Liver (tissue), 9 donors: ENCODE data around the gene LAMA2. TPM values are rescaled to one million over a fixed set of nuclear protein-coding genes. Genes with fewer than 3 reads are reported as not detected.

Experiments
- DNase-seq: peaks from one replicate; pipeline ENCODE4 v3.0.0-alpha.2; 2017; ENCODE audit warnings: low spot score
- H3K27ac ChIP-seq, 2 donors: one replicate each; pipeline ENCODE4 v1.7.0; 2013; ENCODE audit warnings: inconsistent platforms in 2 of 2, low read length in 2 of 2, control low read depth in 1 of 2, low read depth in 1 of 2, mild to moderate bottlenecking in 1 of 2
- H3K27me3 ChIP-seq, 4 donors: one replicate each; pipeline versions ENCODE4 v1.6.1 to v1.7.0; 2013; ENCODE audit warnings: low read length in 3 of 4, inconsistent platforms in 1 of 4, mild to moderate bottlenecking in 1 of 4, moderate library complexity in 1 of 4; ENCODE audit not compliant: control insufficient read depth in 4 of 4, insufficient read depth in 4 of 4
- H3K36me3 ChIP-seq, 4 donors: one replicate each; pipeline versions ENCODE4 v1.6.1 to v1.7.0; 2013; ENCODE audit warnings: low read length in 3 of 4, mild to moderate bottlenecking in 3 of 4, low read depth in 1 of 4, moderate library complexity in 1 of 4; ENCODE audit not compliant: control insufficient read depth in 4 of 4, insufficient read depth in 3 of 4
- H3K4me1 ChIP-seq, 4 donors: one replicate each; pipeline versions ENCODE4 v1.6.1 to v1.7.0; 2013; ENCODE audit warnings: low read length in 3 of 4, mild to moderate bottlenecking in 3 of 4, moderate library complexity in 1 of 4; ENCODE audit not compliant: control insufficient read depth in 4 of 4, insufficient read depth in 4 of 4
- H3K4me3 ChIP-seq, 3 donors: one replicate each; pipeline versions ENCODE4 v1.6.1 to v1.7.0; 2013; ENCODE audit warnings: low read length in 3 of 3, control low read depth in 1 of 3, low read depth in 1 of 3, mild to moderate bottlenecking in 1 of 3
- H3K9ac ChIP-seq, 2 donors: one replicate each; pipeline ENCODE4 v1.7.0; 2013; ENCODE audit warnings: low read length in 2 of 2, mild to moderate bottlenecking in 2 of 2, moderate library complexity in 2 of 2, control low read depth in 1 of 2, low read depth in 1 of 2
- H3K9me3 ChIP-seq, 4 donors: one replicate each; pipeline versions ENCODE4 v1.6.1 to v1.7.0; 2013; ENCODE audit warnings: low read length in 3 of 4; ENCODE audit not compliant: control insufficient read depth in 4 of 4
- EGR1 ChIP-seq, 2 donors: IDR thresholded peaks; 2 replicates each; pipeline ENCODE4 v1.6.1; 2016 to 2018; ENCODE audit warnings: antibody characterized with exemption in 2 of 2, low read depth in 2 of 2
- FOXA1 ChIP-seq: IDR thresholded peaks from 2 replicates; pipeline ENCODE4 v1.6.1; 2016; ENCODE audit warnings: antibody characterized with exemption
- FOXA2 ChIP-seq: IDR thresholded peaks from 2 replicates; pipeline ENCODE4 v1.6.1; 2016; ENCODE audit warnings: antibody characterized with exemption
- GABPA ChIP-seq, 2 donors: IDR thresholded peaks in 1 of 2; conservative IDR thresholded peaks in 1 of 2; 2 replicates each; pipeline ENCODE4 v1.6.1; 2016; ENCODE audit warnings: antibody characterized with exemption in 2 of 2, mild to moderate bottlenecking in 1 of 2, moderate library complexity in 1 of 2
- HNF4A ChIP-seq, 2 donors: conservative IDR thresholded peaks; 2 replicates each; pipeline ENCODE4 v1.6.1; 2016; ENCODE audit warnings: antibody characterized with exemption in 2 of 2, mild to moderate bottlenecking in 2 of 2
- HNF4G ChIP-seq: IDR thresholded peaks from 2 replicates; pipeline ENCODE4 v1.6.1; 2016; ENCODE audit warnings: antibody characterized with exemption
- JUND ChIP-seq, 2 donors: IDR thresholded peaks; 2 replicates each; pipeline ENCODE4 v1.6.1; 2016; ENCODE audit warnings: antibody characterized with exemption in 2 of 2
- NR2F2 ChIP-seq: IDR thresholded peaks from 2 replicates; pipeline ENCODE4 v1.6.1; 2016; ENCODE audit warnings: antibody characterized with exemption
- RAD21 ChIP-seq, 2 donors: IDR thresholded peaks; 2 replicates each; pipeline ENCODE4 v1.6.1; 2016; ENCODE audit warnings: antibody characterized with exemption in 2 of 2, mild to moderate bottlenecking in 2 of 2
- REST ChIP-seq: IDR thresholded peaks from 2 replicates; pipeline ENCODE4 v1.6.1; 2016; ENCODE audit warnings: antibody characterized with exemption, mild to moderate bottlenecking
- RXRA ChIP-seq, 2 donors: IDR thresholded peaks; 2 replicates each; pipeline ENCODE4 v1.6.1; 2017 to 2018; ENCODE audit warnings: antibody characterized with exemption in 2 of 2, mild to moderate bottlenecking in 1 of 2
- SP1 ChIP-seq: IDR thresholded peaks from 2 replicates; pipeline ENCODE4 v1.6.1; 2018; ENCODE audit warnings: antibody characterized with exemption, mild to moderate bottlenecking
- TAF1 ChIP-seq: conservative IDR thresholded peaks from 2 replicates; pipeline ENCODE4 v1.6.1; 2016; ENCODE audit warnings: antibody characterized with exemption, mild to moderate bottlenecking
- WGBS: extraction: QIAGEN DNeasy Blood & Tissue Kit; methylation state at CpG from one replicate; pipeline ENCODE4 v1.1.7; 2013; 5-methylcytosine and 5-hydroxymethylcytosine counted together
- polyA plus RNA-seq, 2 donors: library from polyadenylated mRNA; stranded (reverse) in 1 of 2; unstranded in 1 of 2; fragments of 200-250 nt in 1 of 2; fragments of >200 nt in 1 of 2; fragmentation: Nextera tagmentation in 1 of 2; extraction: Ambion mirVana in 1 of 2; gene quantifications; one replicate each; pipeline versions ENCODE4 v1.2.1 to v1.2.3, GENCODE V29; 2013 to 2015
- total RNA-seq, 2 donors: library from RNA; depleted of rRNA; stranded (reverse); fragments of >200 nt; gene quantifications; one replicate each; pipeline ENCODE4 v1.2.3, GENCODE V29; 2014
- TF ChIP-seq, protein P1 (sequence below): IDR thresholded peaks from 2 replicates; pipeline ENCODE4 v1.6.1; 2016; ENCODE audit warnings: antibody characterized with exemption
- TF ChIP-seq, protein P2 (sequence below): IDR thresholded peaks from 2 replicates; pipeline ENCODE4 v1.6.1; 2016; ENCODE audit warnings: antibody characterized with exemption
- TF ChIP-seq, protein P3 (sequence below): fragments of 150-350 bp; IDR thresholded peaks from 2 replicates; pipeline ENCODE4 v1.5.1; 2017; ENCODE audit warnings: improper control_type of control experiment, low read depth, low read length; ENCODE audit not compliant: missing input control
- donor health status: healthy.
- donor health status: healthy.
- donor health status: healthy.
- donor health status: healthy.
- donor health status: healthy.

The LAMA2 gene
- total and polyA plus RNA-seq, 4 donors: 1.3 to 17.0 (median 3.0) TPM

DNA sequence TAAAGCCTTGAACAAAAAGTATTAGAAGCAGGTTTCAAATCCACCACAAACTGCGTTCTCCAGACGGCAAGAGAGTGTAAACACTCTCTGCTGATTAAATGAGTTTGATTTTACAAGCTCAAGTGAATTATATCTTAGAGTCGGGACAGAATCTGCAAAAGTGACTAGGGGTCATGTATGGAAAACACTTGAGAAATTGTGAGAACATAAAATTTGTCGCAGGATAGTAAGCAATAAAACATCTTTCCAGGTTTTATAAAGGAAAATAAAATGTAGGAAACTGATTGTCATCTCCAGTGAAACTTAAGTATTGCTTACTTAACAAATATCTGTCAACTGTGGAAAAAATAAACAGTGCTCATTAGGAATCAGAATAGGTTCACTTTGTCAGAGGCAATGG lies 452.9 kb downstream of the LAMA2 start:
- peaks cover 0 to 2% (median 0%) of the 10 kb centered on the region in 4 donors for H3K27me3 ChIP-seq
- H3K36me3 ChIP-seq: no peaks in the 10 kb centered on the region
- no peaks in the 10 kb centered on the region for H3K4me1 ChIP-seq
- no peak for TF ChIP-seq HNF4A (conservative IDR thresholded peaks at IDR 0.05)
- no peak for TF ChIP-seq EGR1 (IDR thresholded peaks at IDR 0.05; ENCODE audit: low read depth in 2 of 2)
- no peak for TF ChIP-seq FOXA2
- no peak for TF ChIP-seq SP1
- TF ChIP-seq, protein P1, sequence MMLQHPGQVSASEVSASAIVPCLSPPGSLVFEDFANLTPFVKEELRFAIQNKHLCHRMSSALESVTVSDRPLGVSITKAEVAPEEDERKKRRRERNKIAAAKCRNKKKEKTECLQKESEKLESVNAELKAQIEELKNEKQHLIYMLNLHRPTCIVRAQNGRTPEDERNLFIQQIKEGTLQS: no peak
- no peak overlapping the region for H3K9ac ChIP-seq
- DNase-seq: no peak
- 67% methylated on average over 4 of the region's 4 CpGs for WGBS
- H3K4me3 ChIP-seq: no peak overlapping the region
- H3K9me3 ChIP-seq: no peaks in the 10 kb centered on the region
- no peak overlapping the region for H3K27ac ChIP-seq

DNA sequence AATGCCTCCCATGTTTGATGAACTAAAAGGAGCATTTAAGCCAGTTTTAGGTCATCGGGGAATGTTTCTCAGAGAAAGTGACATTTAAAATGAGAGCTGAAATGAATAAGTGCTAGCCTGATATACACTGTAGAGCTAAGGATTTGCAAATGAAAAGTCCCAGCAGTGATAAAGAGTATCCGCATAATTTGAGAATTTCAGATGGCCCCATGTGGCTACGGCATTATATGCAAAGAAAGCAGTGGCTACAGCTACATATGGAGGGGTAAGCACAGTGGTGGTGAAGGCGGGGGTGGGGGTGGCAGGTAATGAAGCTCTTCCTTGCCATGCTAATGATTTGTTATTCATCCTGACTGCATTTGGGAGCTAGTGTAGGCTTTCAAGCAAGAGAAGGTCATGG lies 455.7 kb downstream of the LAMA2 start:
- WGBS: 79% methylated on average over 4 of the region's 4 CpGs

More for the DNA sequence above, 455.7 kb downstream of the LAMA2 start:
- TF ChIP-seq HNF4A (conservative IDR thresholded peaks at IDR 0.05) (no peak), TAF1 (no peak), RXRA (IDR thresholded peaks at IDR 0.05) (no peak), JUND (IDR thresholded peaks at IDR 0.05) (no peak), HNF4G (no peak), REST (no peak), FOXA1 (no peak), SP1 (no peak), NR2F2 (no peak), FOXA2 (no peak), GABPA (IDR thresholded peaks at IDR 0.05 in 1 of 2, conservative IDR thresholded peaks at IDR 0.05 in 1 of 2) (no peak), EGR1 (IDR thresholded peaks at IDR 0.05; ENCODE audit: low read depth in 2 of 2) (no peak), RAD21 (IDR thresholded peaks at IDR 0.05) (no peak)
- TF ChIP-seq, protein P2, sequence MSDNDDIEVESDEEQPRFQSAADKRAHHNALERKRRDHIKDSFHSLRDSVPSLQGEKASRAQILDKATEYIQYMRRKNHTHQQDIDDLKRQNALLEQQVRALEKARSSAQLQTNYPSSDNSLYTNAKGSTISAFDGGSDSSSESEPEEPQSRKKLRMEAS: no peak
- TF ChIP-seq, protein P1: no peak
- TF ChIP-seq, protein P3, sequence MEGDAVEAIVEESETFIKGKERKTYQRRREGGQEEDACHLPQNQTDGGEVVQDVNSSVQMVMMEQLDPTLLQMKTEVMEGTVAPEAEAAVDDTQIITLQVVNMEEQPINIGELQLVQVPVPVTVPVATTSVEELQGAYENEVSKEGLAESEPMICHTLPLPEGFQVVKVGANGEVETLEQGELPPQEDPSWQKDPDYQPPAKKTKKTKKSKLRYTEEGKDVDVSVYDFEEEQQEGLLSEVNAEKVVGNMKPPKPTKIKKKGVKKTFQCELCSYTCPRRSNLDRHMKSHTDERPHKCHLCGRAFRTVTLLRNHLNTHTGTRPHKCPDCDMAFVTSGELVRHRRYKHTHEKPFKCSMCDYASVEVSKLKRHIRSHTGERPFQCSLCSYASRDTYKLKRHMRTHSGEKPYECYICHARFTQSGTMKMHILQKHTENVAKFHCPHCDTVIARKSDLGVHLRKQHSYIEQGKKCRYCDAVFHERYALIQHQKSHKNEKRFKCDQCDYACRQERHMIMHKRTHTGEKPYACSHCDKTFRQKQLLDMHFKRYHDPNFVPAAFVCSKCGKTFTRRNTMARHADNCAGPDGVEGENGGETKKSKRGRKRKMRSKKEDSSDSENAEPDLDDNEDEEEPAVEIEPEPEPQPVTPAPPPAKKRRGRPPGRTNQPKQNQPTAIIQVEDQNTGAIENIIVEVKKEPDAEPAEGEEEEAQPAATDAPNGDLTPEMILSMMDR: no peak
- peaks cover 0 to 2% (median 0%) of the 10 kb centered on the region in 4 donors for H3K27me3 ChIP-seq
- H3K4me3 ChIP-seq: no peak overlapping the region
- no peaks in the 10 kb centered on the region for H3K36me3 ChIP-seq
- H3K9ac ChIP-seq: no peak overlapping the region
- DNase-seq: no peak
- H3K27ac ChIP-seq: no peak overlapping the region
- no peaks in the 10 kb centered on the region for H3K9me3 ChIP-seq
- no peaks in the 10 kb centered on the region for H3K4me1 ChIP-seq
